SU-DHL-6 (cell line): Measurements from ENCODE around the gene ZNF689.

Source experiments
- EZH2phosphoT487 ChIP-seq: fragments of 200-600 bp; sonication (generic), shearing (Covaris generic); conservative IDR thresholded peaks from 2 replicates; pipeline ENCODE4 v1.6.1; 2018; ENCODE audit warnings: mild to moderate bottlenecking, antibody characterized with exemption, low read length, moderate library complexity, mixed read lengths
- TF ChIP-seq, protein P1 (sequence below): fragments of 200-600 bp; sonication (generic); IDR thresholded peaks from one replicate; pipeline ENCODE4 v1.5.1; 2017; ENCODE audit warnings: antibody characterized with exemption, mild to moderate bottlenecking, low read length, moderate library complexity; ENCODE audit not compliant: insufficient read depth, poor library complexity, severe bottlenecking

DNA sequence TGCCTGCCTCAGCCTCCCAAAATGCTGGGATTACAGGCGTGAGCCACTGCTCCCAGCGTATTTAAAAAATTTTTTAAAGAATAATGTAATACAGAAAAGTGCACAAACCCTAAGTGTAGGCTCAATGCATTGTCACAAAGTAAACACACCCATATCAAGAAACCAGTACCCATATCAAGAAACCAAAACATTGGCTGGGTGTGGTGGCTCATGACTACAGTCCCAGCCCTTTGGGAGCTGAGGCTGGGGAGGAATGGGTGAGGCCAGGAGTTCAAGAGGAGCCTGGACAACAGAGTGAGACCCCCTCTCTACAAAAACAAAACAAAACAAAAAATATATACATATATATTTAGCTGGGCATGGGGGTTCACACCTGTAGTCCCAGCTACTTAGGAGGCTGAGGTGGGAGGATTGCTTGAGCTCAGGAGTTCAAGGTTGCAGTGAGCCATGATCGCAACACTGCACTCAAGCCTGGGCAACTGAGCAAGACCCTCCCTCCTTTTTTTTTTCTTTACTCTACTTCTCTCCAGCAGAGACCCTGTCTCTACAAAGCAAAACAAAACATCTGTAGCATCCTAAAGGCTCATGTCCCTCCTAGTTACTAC is 31.3 kb upstream of the ZNF689 start:
- TF ChIP-seq EZH2phosphoT487, result no peak
- TF ChIP-seq, protein P1, sequence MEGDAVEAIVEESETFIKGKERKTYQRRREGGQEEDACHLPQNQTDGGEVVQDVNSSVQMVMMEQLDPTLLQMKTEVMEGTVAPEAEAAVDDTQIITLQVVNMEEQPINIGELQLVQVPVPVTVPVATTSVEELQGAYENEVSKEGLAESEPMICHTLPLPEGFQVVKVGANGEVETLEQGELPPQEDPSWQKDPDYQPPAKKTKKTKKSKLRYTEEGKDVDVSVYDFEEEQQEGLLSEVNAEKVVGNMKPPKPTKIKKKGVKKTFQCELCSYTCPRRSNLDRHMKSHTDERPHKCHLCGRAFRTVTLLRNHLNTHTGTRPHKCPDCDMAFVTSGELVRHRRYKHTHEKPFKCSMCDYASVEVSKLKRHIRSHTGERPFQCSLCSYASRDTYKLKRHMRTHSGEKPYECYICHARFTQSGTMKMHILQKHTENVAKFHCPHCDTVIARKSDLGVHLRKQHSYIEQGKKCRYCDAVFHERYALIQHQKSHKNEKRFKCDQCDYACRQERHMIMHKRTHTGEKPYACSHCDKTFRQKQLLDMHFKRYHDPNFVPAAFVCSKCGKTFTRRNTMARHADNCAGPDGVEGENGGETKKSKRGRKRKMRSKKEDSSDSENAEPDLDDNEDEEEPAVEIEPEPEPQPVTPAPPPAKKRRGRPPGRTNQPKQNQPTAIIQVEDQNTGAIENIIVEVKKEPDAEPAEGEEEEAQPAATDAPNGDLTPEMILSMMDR, result no peak
